GM19463 (cell line): ENCODE data around the gene PAAF1.
"Not testable (repeated sequence)": the region's sequence is repeated elsewhere in the genome, so short reads cannot be mapped to it uniquely, and the experiment has no call there.

ENCODE experiments used
- ATAC-seq: cut with Tn5 transposase; IDR thresholded peaks from one replicate; pipeline ENCODE4 v1.9.1; 2021; ENCODE audit warnings: mild to moderate bottlenecking, moderate library complexity; ENCODE audit not compliant: unreplicated experiment

Gene PAAF1

DNA sequence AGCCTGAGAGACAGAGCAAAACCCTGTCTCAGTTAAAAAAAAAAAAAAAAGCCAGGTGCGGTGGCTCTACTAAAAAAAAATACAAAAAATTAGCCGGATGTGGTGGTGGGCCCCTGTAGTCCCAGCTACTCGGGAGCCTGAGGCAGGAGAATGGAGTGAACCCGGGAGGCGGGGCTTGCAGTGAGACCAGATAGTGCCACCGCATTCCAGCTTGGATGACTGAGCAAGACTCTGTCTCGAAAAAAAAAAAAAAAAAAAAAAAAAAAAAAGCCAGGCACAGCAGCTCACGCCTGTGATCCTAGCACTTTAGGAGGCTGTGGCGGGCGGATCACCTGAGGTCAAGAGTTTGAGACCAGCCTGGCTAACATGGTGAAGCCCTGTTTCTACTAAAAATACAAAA, 3.6 kb downstream of the PAAF1 start:
- not testable (repeated sequence) for ATAC-seq

GRCh38 chr11:73883856-73884255, 7.1 kb downstream of the PAAF1 start:
- ATAC-seq, result no peak

GRCh38 chr11:73888244-73888643, 11.4 kb downstream of the PAAF1 start:
- ATAC-seq, result no peak

- ATAC-seq, result no peak
Measured at GRCh38 chr11:73889019-73889418, 12.2 kb downstream of the PAAF1 start.

DNA sequence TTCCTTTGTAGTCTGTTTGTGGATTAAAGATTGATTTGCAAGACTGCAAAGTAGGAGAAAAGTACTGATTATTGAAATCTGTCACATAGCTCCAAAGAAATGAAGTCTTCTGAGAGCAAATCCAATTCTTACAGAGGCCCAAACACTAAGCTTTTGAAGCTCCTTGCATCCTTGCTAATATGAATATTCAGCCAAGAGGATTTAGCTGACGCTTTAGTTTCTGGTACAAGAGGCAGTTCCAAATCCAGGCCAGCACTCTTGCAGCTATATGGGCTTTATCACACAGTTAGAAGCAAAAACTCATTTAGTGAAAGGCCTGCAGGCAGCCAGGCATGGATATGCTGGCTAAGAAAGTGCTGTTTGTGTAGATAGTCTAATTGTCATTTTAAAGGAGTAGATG, 12.7 kb downstream of the PAAF1 start:
- ATAC-seq, result no peak

DNA sequence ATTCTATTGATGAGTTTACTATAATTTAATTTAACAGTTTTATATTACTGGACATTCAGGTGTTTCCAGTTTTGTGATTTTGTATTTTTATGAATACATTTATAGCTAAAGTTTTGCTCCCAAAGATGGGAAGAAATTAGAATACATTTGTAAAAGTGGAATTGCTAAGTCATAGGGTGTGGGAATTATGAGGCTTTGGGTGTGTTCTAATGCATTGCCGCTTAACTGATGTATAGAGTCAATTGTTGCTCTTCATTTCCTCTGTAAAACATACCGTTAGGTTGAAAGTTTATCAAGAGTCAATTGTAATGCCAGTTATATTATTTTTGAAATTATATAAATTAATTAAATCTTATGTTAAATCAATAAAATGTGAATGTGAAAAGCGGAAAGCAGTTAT, 16.2 kb downstream of the PAAF1 start:
- ATAC-seq, result no peak

- no peak for ATAC-seq
Measured at GRCh38 chr11:73894725-73895335, 18.0 kb downstream of the PAAF1 start.

DNA sequence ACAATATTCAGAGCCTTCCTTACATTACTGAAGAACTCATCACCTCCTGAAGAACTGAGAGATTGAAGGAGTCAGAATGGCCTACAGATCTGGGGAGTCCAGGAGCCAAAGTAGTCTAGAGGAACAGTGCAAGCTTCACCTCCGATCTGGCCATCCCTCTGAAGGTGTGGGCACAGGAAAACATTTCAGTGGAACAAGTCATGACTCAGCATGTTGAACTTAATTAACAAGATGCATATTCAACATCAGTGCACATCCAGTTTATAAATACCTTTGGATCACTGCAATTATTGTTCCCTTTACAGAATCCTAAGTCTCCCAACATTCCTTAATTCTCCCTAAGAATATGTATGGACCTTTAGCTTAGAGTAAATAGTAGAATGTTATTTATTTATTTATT, 25.5 kb downstream of the PAAF1 start:
- no peak for ATAC-seq

- ATAC-seq, result no peak
Measured at GRCh38 chr11:73907191-73907590, 30.4 kb downstream of the PAAF1 start.

DNA sequence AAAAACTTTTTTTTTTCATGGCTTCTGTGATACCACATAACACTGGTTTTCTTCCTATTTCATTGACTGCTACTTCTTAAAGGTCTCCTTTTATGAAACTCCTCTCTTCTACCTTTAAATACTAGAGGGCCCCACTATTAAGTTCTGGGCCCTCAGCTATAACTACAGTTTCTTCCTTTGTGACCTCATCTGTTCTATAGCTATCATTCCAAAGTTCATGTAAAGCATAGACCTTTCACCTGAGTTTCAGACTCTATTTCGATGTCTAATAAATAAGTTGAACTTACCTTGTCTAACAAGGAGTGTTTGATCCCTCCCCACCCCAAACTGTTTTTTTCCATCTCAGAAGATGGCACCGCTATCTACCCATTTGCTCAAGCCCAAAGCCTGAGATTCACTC, 35.2 kb downstream of the PAAF1 start:
- no peak for ATAC-seq

GRCh38 chr11:73913472-73913871, 36.7 kb downstream of the PAAF1 start:
- ATAC-seq, result no peak

GRCh38 chr11:73914284-73914683, 37.5 kb downstream of the PAAF1 start:
- no peak for ATAC-seq

- no peak for ATAC-seq
Measured at GRCh38 chr11:73916435-73916834, 39.6 kb downstream of the PAAF1 start.

DNA sequence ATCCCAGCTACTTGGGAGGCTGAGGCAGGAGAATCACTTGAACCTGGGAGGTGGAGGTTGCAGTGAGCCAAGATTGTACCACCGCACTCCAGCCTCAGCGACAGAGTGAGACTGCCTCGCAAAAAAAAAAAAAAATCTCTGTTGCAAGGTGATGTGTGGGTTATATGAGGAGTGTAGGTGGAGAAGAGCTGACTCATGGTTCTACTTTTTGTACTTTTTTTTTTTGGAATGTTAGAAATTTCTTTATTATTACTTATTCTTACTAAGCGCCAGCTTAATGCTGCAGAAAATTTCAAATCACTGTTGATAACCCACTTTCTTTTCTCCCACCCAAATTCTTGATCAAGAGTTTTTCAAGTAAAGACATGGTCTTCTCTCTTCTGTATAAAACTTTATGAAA, 44.4 kb downstream of the PAAF1 start:
- ATAC-seq, result no peak

DNA sequence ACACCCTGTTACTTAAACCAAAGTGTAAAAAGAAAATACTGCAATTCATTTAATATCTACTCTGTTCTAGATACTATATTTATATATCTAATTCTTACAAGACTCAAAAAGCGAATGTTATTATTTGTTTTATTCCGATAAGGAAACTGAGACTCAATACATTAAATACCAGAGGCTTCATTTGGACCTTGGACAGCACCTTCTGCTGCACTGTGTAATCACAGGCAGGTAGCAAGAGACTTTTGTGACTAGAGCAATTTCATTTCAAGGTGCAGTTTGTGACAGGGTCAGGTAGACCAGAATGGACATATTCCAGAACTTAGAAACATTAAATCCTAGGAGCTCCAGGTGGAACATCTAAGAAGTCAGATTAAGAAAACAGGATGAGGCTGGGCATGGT, 52.6 kb downstream of the PAAF1 start:
- ATAC-seq, result no peak

- no peak for ATAC-seq
Measured at GRCh38 chr11:73931039-73931645, 54.3 kb downstream of the PAAF1 start.

DNA sequence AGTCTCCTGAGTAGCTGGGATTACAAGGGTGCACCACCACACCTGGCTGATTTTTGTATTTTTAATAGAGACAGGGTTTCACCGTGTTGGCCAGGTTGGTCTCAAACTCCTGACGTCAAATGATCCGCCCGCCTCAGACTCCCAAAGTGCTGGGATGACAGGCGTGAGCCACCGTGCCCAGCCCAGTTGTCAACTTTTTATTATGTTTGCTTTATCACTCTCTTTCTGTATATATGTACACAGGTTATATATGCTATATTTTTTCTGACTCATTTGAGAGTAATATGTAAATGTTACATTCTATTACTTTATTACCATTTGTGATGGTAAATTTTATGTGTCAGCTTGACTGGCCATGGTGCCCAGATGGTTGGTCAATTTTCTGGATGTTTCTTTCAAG, 55.2 kb downstream of the PAAF1 start:
- no peak for ATAC-seq

DNA sequence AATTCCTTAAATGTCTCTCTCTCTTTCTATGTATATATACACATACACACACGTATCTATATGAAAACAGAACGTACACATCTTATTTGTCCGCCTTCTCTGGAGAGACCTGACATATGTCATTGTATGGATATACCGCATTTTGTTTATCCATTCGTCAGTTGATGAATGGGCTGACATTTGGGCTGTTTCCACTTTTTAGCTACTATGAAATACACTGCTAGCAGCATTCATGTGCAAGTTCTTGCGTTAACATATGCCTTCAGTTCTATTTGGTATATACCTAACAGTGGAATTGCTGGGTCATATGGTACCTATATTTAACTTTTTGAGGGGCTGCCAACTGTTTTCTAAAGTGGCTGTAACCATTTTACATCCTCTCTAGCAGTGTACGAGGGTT, 56.0 kb downstream of the PAAF1 start:
- no peak for ATAC-seq

GRCh38 chr11:73936047-73936446, 59.2 kb downstream of the PAAF1 start:
- not testable (repeated sequence) for ATAC-seq

DNA sequence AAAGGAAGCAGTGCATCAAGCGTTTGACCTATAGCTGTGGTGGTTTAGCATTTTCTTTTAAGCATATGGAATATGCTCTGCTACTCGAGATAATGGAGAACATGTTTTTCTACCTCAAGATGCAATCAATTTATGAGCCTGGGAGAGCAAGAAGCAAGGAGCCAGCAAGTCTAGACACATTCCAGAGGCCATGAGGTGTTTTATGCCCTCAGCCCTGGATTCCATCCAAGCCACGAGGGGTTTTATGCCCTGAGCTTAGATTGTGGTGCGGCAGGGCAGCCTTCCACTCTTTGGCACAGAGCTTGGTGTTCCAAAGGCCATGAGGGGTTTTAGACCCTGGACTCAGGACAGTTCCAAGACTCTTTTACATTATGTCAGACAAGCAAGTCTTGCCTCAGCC, 62.3 kb downstream of the PAAF1 start:
- no peak for ATAC-seq

- ATAC-seq, result no peak
Measured at GRCh38 chr11:73940801-73941570, 64.2 kb downstream of the PAAF1 start.

DNA sequence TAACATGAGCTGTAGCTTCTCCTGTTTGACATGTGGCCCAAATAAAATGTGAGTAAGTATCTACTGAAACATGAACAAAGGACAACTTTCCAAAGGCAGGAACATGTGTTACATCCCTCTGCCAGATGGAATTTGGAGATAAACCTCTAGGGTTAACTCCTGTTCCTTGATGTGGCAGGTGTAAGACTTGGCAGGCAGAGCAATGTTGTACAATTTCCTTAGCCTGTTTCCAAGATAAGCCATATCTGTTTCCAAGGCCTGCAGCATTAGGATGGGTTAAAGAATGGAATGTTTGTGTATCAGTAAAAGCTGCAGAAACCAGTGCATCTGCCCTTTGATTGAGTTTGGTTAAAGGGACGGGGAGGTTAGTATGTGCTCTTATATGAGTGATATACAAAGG, 65.2 kb downstream of the PAAF1 start:
- no peak for ATAC-seq
